GM18909 (cell line): Measurements from ENCODE around the gene PROC.

Experiments
- ATAC-seq: cut with Tn5 transposase; IDR thresholded peaks from one replicate; pipeline ENCODE4 v1.9.1; 2021; ENCODE audit warnings: mild to moderate bottlenecking; ENCODE audit not compliant: unreplicated experiment, poor library complexity

PROC gene

DNA sequence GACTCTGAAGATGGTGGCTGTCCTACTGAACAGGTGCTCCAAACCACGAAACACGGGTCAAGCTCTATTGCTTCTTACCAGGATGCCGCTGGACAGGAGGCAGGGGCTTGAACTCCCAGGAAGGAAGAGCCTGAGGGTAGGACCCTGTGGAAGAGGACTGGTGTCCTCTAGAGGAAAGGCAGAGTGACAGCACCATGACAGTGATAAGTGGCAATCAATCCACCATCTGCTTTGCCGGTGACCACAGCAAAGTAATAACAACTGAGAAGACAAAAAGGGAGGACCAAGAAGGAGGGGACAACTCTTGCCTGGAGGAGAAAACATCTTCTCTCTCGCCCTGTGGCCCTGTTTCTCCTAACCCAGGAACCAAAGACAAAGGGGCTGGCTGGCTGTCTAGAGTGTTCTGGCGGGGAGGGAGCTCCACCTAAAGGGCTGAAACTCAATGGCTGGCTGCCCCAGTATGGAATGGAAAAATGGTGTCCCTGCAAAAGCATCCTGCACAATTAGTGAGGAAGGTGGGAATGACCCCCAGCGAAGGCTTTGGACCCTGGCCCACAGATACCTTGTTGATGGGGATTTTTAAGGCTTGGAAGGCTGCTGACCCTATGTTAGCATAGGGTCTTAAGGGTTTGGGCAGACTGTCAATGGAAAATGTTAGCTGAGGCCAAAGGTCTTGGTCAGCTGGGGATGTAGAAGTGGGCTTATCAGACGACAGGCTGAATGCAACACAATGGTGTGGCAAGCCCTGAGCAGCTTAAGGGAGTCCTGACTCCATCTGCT, 35.4 kb downstream of the PROC start:
- ATAC-seq, result no peak

DNA sequence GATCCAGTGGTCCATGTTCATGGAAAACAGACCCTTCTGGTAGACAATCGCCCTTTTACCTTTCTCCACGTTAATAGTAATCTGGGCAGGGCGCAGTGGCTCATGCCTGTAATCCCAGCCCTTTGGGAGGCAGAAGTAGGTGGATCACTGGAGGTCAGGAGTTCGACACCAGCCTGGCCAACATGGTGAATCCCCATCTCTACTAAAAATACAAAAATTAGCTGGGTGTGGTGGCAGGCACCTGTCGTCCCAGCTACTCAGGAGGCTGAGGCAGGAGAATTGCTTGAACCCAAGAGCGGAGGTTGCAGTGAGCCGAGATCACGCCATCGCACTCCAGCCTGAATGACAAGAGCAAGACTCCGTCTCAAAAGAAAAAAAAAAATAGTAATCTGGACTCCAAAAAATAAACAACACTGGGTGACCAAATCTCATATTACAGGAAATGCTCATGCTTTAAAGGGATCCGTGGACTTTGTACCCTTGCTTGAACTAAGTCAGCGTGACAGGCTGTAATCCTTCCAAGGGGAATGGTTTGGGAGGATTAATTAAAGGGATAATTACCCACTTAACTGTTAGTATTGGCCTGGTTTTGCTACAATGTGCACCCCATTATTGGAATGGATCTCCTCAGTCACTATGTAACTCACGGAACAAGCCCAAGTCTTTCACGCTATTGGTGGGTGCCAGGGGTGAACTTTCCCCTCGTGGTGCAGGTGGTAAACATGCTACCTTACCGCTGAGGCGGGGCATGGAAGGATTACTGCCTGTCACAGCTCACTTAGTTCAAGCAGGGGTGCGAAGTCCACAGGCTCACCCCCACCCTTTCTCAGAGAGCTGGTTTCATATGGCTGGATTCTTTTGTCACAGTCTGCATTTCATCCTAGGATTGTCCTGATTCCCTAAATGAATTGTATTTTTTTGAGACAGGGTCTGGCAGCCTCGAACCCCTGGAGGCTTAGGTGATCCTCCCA, 36.7 kb downstream of the PROC start:
- ATAC-seq, result no peak

DNA sequence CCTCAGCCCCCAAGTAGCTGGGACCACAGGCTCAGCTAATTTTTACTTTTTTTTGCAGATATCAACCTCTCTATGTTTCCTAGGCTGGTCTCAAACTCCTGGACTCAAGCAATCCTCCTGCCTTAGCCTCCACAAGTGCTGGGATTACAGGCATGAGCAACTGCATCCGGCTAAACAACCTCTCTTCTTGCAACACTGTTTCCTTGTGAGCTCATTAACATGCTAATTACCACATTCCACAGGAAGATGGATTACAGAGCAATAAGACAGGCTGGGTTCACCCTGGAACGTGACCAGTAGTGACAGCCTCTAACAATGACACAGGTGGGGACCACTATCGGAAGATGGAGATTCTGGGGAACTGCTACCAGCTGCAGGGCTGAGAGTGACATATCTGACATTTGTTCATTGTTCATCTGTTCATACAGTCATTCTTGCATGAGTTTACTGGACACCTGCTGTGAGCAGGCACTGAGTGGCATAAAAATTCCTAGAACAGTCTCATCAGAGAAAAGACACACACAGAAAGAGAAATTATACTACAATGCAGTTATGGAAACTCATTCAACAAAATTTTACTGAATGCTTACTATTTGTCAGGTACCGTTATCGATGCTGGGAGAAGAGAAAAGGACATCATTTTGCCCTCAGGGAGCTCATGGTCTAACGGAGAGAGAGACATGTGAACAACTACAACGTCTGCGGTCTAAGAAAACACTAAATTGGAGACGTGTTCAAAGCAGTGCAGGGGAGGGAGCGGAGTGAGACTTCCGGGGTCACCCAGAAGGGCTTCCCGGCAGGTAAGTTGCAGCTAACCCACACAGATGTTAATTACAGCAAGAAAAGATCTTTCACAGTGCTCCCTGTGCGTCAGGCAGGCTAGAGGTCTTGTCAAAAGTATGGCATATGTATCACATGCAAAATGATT, 37.6 kb downstream of the PROC start:
- no peak for ATAC-seq

DNA sequence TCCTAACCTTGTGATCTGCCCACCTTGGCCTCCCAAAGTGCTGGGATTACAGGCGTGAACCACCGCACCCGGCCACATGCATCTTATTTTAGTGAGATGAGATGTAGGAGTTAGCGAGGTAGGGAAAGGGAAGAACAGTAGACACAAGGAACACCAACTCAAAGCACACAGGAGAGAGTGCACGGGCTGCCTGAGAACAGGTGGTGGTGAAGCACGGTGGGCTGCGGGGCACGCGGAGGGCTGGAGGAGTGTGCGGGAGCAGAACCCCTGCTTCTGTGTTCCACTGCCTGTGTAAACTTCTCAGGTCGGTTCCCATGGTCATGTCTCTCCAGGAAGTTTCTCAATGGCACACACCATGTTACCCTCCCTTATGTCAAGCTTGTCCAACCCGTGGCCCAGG, 38.7 kb downstream of the PROC start:
- no peak for ATAC-seq

DNA sequence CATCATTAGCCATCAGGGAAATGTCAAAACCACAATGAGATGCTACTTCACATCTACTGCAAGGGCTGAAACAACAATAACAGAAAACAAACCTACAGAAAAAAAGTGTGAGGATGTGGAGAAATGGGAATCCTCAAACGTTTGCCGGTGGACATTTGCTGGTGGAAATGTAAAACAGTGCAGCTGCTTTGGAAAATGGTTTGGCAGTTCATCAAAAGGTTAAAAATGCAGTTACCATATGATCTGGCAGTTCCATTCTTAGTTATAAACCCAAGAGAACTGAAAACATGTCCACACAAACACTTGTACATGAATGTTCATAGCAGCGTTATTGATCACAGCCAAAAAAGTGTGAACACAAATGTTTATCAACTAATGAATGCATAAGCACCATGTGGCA, 44.2 kb downstream of the PROC start:
- ATAC-seq, result no peak

DNA sequence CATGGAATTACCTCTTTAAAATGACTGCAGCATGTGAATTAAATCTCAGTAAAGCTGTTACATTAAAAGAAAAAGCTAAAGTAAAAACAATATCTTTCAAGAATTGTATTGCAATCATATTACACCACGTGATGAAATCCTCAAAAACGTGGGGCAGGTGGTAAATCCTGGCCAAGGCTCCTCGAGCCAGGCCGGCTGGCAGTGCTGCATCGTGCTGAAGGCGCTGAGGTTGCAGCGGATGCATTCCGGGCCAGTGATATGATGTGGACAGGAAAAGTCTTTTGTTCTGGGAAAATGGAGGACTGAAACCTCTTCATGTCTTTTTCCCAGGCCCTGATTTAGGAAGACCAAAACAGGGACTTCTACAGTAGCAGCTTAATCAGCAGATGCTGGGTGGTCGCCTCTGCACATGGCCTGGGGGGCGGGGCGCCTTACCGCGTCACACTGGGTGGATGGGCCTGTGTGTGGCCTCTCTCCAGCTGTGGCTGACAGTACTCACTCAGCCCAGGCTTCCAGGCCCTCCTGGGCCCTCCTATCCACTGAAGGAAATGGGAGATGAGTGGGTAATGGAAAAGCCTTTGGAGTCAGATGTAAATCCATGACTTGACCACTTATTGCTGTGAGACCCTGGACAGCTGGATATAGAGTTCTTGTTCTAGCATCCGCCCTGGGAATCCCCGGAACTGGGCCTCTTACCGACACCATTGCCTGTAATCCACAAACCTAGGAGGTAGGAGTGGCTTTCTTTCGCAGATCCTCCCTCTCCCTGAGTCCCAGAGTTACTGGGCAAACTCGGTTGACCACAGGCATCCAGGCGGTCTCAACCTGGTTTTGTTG, 45.1 kb downstream of the PROC start:
- no peak for ATAC-seq

DNA sequence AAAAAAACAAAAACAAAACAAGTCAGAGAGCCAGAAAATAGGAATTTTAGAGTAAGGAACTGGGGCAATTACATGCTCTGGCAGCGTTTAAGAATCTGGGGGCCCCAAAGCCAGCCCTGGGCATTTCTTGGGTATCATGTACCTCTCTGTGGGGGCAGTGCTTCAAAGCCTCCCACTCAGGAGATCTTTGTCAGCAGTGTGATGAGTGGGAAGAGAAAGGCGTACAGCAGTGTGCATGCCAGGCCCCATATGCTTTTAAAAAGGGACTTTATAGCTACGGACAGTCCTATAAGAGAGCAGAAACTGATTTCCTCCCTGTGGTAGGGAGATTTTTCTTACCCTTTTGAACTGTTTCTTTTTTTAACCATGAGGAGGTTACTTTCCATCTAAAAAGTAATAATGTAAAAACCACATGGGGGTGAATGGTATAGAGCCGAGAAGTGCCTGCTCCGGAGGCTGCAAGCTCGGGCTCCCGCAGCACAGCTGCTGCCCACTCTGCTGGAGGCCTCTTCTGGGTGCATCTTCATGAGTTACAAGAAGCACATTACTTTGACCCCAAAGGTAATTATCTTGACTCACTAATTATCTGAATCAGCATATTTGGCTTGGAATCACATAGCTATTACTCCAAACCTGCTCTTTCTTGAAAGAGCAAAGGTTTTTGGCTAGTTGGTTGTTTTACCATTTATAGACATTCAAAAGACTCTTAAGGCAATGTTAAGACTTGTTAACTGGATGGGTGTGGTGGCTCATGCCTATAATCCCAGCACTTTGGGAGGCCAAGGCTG, 46.4 kb downstream of the PROC start:
- no peak for ATAC-seq

DNA sequence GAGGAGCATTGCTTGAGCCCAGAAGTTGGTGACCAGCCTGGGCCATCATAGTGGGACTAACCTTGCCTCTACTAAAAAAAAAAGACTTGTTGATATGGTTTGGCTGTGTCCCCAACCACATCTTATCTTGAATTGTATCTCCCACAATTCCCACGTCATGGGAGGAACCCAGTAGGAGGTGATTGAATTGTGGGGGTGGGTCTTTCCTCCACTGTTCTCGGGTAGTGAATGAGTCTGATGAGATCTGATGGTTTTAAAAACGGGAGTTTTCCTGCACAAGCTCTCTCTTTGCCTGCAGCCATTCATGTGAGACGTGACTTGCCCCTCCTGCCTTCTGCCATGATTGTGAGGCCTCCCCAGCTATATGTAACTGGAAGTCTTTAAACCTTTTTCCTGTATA, 47.0 kb downstream of the PROC start:
- no peak for ATAC-seq

DNA sequence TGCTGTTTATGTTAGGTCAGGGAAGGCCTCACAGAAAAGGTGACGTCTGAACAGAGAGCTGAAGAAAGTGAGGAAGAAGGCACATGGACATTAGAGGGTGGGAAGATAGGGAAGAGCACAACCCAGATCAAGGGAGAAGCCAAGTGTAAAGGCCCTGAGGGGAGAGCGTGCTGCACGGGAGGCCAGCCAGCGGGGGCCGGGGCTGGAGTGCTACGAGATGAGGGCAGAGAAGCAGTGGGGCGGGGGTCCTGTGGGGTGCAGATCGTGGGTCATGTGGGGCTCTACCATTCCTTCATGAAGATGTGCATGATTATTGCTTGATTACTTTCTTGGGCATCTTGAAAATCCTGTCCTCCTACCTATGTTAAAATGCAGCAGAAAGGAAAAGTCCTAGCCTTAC, 50.8 kb downstream of the PROC start:
- no peak for ATAC-seq

DNA sequence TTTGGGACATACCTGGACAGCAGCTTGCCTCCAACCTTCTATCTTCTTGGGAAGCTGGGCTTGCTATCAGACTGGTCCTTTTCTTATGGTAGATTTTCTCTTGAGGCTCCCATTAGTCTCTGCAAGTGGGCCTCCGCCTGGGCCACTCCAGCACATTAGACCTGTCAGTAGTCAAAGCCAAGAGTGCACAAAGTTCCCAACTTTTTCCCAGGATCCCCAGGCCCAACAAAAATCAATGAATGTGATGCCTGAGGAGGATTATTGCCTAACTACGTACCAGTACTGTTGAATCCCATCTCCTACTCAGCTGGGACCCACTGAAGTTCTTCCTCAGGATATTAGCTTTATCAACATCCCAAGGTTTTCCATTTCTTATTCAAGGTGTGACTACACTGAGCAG, 51.7 kb downstream of the PROC start:
- ATAC-seq, result no peak

DNA sequence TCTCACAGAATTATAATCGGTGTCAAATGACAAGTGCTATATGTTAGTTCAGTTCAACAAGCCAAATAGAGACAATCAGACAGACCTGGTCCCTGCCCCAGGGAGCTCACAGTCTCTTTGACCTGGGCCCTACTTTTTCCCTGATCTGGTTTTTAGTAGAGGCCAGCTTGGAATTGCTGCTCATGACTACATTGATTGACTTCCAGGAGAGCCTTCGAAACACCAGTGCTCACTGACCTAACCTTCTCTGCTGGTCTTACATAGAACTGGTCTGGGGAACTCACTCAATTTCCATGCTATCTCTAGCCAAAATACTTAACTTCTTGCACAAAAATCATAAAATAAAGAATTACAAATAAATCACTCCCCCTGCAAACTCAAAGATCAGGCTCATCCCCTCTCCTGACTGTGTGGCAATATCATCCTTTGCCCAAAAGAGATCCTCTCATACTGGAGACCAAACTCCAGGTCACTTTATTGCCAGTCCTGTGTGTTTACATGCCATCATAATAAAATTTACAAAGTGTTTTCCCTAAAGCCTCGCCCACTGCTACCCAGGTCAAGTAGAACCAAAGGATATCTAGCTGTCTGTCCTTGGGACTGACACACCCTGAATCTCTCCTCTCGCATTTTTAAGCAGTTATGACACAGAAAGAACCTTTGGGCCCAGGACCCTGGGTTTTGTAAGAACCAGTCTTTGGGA, 53.2 kb downstream of the PROC start:
- ATAC-seq, result no peak

DNA sequence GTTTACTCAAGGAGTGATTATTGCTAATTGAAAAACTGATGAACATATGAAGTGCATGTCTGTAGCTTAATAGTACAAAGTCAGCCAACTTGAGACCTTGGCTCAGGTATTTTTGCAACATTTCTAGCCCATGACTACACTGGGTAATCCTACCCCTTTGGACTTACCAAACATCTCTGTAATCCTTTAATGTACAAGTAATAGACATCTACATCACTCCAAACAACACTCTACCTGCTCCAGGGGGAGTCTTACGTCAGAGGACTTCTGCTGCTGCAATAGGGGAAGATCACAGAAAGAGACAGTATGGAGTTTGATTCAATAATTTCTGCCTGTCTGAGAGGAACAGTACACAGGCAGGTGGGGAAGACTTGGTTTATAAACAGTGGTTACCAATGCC, 54.0 kb downstream of the PROC start:
- no peak for ATAC-seq

DNA sequence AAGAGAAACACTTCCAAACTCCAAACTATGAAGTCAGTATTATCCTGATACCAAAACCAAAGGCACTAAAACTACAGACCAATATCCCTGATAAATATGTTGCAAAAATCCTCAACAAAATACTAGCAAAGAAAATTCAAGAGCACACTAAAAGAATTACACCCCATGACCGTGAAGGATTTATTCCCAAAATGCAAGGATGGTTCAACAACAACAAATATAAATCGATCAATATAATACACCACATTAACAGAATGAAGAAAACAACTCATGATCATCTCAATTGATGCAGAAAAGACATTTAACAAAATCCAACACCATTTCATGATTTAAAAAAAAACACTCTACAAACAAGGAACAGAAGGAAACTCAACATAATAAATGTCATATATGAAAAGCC, 57.6 kb downstream of the PROC start:
- no peak for ATAC-seq
